Central memory CD4-positive, alpha-beta T cell (primary cell): ENCODE data around the gene C10orf53.

Source experiments
- DNase-seq: peaks from one replicate; pipeline ENCODE4 v3.0.0; 2022

C10orf53 gene

GRCh38 chr10:49738616-49739360 is 59.3 kb downstream of the C10orf53 start:
- no peak for DNase-seq

- DNase-seq: no peak
These were observed 60.0 kb downstream of the C10orf53 start for GRCh38 chr10:49739426-49739825.

- DNase-seq: no peak
These were observed 61.1 kb downstream of the C10orf53 start for GRCh38 chr10:49740346-49741107.

- DNase-seq: no peak
These were observed 61.9 kb downstream of the C10orf53 start for GRCh38 chr10:49741108-49741995.

- DNase-seq: no peak
These were observed 63.4 kb downstream of the C10orf53 start for GRCh38 chr10:49742683-49743463.

DNA sequence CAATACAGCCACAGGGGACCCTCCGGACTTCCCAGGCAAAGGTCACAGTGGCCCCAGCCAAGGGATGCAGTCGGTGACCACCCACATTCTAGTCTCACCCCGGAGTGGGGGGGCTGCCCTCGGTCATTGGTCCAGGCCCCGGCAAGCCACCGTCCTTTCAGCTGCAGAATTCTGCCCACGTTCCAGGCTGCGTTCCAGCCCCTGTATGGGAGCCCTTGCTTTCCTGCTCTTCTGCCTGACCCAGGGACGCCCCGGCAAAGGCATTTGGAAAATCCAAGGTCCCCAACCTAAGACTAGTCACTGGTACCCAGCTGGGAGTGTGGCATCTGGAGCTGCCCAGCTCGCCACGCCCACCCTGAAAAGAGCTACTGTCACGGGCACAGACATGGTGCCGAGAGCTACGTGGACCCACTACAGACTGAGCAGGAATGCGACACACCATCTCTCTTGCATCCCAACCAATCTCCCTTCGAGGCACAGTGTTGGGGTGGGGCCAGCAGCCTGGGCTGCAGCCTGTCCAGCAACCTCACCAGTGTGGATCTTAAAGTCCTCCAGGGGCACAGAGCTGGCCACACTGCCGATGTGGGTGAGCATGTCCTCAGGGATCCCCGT is 64.1 kb downstream of the C10orf53 start:
- DNase-seq: no peak

DNA sequence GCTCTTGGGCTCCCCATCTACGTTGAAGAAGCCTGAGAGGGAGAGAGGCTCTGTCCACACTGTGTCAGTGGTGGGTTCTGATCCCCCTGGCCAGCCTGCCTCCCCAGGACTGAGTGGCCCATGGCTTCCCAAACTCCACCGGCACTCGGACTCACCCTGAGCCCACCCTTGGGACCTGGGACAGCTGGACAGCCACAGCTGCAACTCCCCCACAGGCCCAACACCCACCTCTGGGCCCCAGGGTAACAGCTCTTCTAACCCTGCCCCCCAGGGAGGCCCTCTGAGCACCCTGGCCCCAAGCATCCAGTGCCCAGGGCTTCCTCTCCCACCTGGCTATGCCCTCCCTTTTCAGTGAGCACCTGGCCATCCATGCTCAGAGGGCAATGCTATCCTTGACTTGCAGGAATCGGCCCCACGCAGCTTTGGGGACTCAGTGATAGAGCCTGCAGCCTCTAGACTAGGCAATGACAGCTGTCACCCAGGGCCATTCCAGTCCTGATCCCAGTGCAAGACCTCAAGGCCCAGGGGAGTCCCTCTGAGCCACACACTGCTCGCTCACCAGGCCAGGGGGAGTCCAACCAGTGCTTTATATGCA is 64.7 kb downstream of the C10orf53 start:
- no peak for DNase-seq

DNA sequence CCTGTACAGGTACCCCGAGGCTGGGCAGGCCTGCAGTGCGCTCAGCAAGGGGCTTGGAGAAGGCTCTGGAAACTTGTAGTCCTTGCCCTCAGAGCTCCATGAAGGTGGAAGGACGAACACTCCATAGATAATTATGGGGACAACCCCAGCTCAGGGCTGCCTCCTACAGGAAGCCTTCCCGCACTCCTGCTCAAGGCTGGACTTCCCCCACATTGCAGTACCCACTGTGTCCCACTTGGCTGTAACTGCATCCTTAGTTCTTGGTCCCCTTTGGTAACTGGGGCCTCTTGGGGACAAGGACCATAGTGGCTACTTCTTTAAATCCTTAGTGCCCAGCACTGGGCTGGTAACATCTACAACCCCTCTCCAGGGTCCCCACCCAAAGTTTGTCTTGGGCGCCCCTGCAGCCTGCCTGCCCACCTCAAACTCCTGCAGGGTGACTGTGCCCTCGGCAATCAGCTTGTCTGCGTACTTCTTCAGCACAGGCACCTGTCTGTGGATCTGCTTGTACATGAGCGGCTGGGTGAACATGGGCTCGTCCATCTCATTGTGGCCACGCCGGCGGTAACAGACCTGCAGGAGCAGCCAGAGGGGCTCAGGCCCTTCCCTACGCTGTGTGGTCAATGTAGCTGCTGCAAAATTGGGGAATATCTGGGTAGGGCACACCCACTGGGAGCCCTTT is 65.6 kb downstream of the C10orf53 start:
- no peak for DNase-seq

GRCh38 chr10:49745756-49746155 is 66.3 kb downstream of the C10orf53 start:
- no peak for DNase-seq

- DNase-seq: no peak
These were observed 67.3 kb downstream of the C10orf53 start for GRCh38 chr10:49746626-49747302.
